IPS-NIHi7 (cell line): Measurements from ENCODE around the gene MED13L.
A peak's percentile ranks its signal among the peaks of the same experiment; 100 is the strongest.

Source experiments
- DNase-seq: peaks from one replicate; pipeline ENCODE4 v3.0.0; 2012; ENCODE audit warnings: mixed read lengths; ENCODE audit errors: extremely low spot score

Gene MED13L

GRCh38 chr12:116130431-116130830 is 147.1 kb downstream of the MED13L start:
- DNase-seq, result no peak

- DNase-seq, result no peak
These were observed 148.7 kb downstream of the MED13L start for GRCh38 chr12:116128779-116129178.

GRCh38 chr12:116127859-116128258 is 149.6 kb downstream of the MED13L start:
- DNase-seq, result no peak

- DNase-seq, result no peak
These were observed 150.9 kb downstream of the MED13L start for GRCh38 chr12:116126610-116127009.

- peak; percentile 20 for DNase-seq
These were observed 151.4 kb downstream of the MED13L start for GRCh38 chr12:116125956-116126566.

GRCh38 chr12:116125084-116125483 is 152.4 kb downstream of the MED13L start:
- no peak for DNase-seq

GRCh38 chr12:116123451-116124258 is 153.8 kb downstream of the MED13L start:
- DNase-seq, result peak; percentile 17

- no peak for DNase-seq
These were observed 154.9 kb downstream of the MED13L start for GRCh38 chr12:116122628-116123027.

- DNase-seq, result no peak
These were observed 156.0 kb downstream of the MED13L start for GRCh38 chr12:116121453-116121871.

GRCh38 chr12:116116650-116117424 is 160.7 kb downstream of the MED13L start:
- DNase-seq, result no peak

- no peak for DNase-seq
These were observed 163.9 kb downstream of the MED13L start for GRCh38 chr12:116113398-116114130.

GRCh38 chr12:116106870-116107269 is 170.6 kb downstream of the MED13L start:
- DNase-seq, result no peak

- DNase-seq, result no peak
These were observed 173.2 kb downstream of the MED13L start for GRCh38 chr12:116104167-116104767.

GRCh38 chr12:116101991-116102390 is 175.5 kb downstream of the MED13L start:
- no peak for DNase-seq

GRCh38 chr12:116099652-116100432 is 177.7 kb downstream of the MED13L start:
- no peak for DNase-seq

GRCh38 chr12:116096874-116097273 is 180.6 kb downstream of the MED13L start:
- no peak for DNase-seq

- DNase-seq, result no peak
These were observed 183.0 kb downstream of the MED13L start for GRCh38 chr12:116094475-116094874.

GRCh38 chr12:116093915-116094314 is 183.6 kb downstream of the MED13L start:
- no peak for DNase-seq

- no peak for DNase-seq
These were observed 184.7 kb downstream of the MED13L start for GRCh38 chr12:116092776-116093175.

- no peak for DNase-seq
These were observed 185.3 kb downstream of the MED13L start for GRCh38 chr12:116092162-116092561.

- no peak for DNase-seq
These were observed 185.9 kb downstream of the MED13L start for GRCh38 chr12:116091579-116091978.
